HepG2 (cell line): ENCODE data around the gene CACNG1. TPM values are rescaled to one million over a fixed set of nuclear protein-coding genes. Genes with fewer than 3 reads are reported as not detected.

ENCODE experiments used
- ATM ChIP-seq: fragments of 450-650 bp; IDR thresholded peaks from 2 replicates; pipeline ENCODE4 v1.7.1; 2017; ENCODE audit warnings: mild to moderate bottlenecking, borderline replicate concordance
- CREB1 ChIP-seq, 2 experiments: fragments of 450-650 bp in 1 of 2; IDR thresholded peaks; 2 replicates each; pipeline ENCODE4 v1.6.1; 2016 to 2017; ENCODE audit warnings: control low read depth in 1 of 2, mild to moderate bottlenecking in 1 of 2, missing compliant biosample characterization in 1 of 2, missing genetic modification characterization in 1 of 2
- FOXK2 ChIP-seq: fragments of 450-650 bp; IDR thresholded peaks from 2 replicates; pipeline ENCODE4 v1.6.1; 2016
- GTF2F1 ChIP-seq: fragments of 150-350 bp; IDR thresholded peaks from 2 replicates; pipeline ENCODE4 v1.6.1; 2014; ENCODE audit warnings: low read length
- HNRNPK ChIP-seq: fragments of 200-400 bp; formaldehyde crosslinking; IDR thresholded peaks from 2 replicates; pipeline ENCODE4 v1.6.1; 2018; ENCODE audit warnings: low read length, low read depth, moderate library complexity, mild to moderate bottlenecking; ENCODE audit not compliant: poor library complexity, severe bottlenecking
- JDP2 ChIP-seq: sonication (generic); formaldehyde crosslinking; IDR thresholded peaks from 2 replicates; pipeline ENCODE4 v1.8.1; 2022; ENCODE audit warnings: missing genetic modification reagents, borderline replicate concordance
- KLF15 ChIP-seq: sonication (generic); formaldehyde crosslinking; IDR thresholded peaks from 2 replicates; pipeline ENCODE4 v1.8.1; 2023; ENCODE audit warnings: borderline replicate concordance, mild to moderate bottlenecking, inconsistent platforms, missing genetic modification reagents, mixed read lengths
- NBN ChIP-seq: fragments of 450-650 bp; conservative IDR thresholded peaks from 2 replicates; pipeline ENCODE4 v1.6.1; 2017
- PLRG1 ChIP-seq: fragments of 450-650 bp; conservative IDR thresholded peaks from 2 replicates; pipeline ENCODE4 v1.6.1; 2016
- PRMT3 ChIP-seq: sonication (generic); formaldehyde crosslinking; IDR thresholded peaks from 2 replicates; pipeline ENCODE4 v1.8.1; 2022; ENCODE audit warnings: low read depth, mild to moderate bottlenecking, moderate library complexity, missing genetic modification reagents, borderline replicate concordance
- RAD21 ChIP-seq: fragments of 450-650 bp; formaldehyde crosslinking; IDR thresholded peaks from 2 replicates; pipeline ENCODE4 v1.5.0; 2020; ENCODE audit warnings: mild to moderate bottlenecking
- RAD51 ChIP-seq: fragments of 450-650 bp; IDR thresholded peaks from 2 replicates; pipeline ENCODE4 v1.6.1; 2016; ENCODE audit warnings: borderline replicate concordance
- RBM39 ChIP-seq: fragments of 200-400 bp; formaldehyde crosslinking; IDR thresholded peaks from one replicate; pipeline ENCODE4 v1.6.1; 2018; ENCODE audit warnings: antibody characterized with exemption, mild to moderate bottlenecking, low read depth, low read length; ENCODE audit not compliant: poor library complexity, severe bottlenecking
- TBL1XR1 ChIP-seq: fragments of 150-350 bp; IDR thresholded peaks from 2 replicates; pipeline ENCODE4 v1.6.1; 2014; ENCODE audit warnings: borderline replicate concordance, low read length; ENCODE audit not compliant: partially characterized antibody
- XRCC5 ChIP-seq: fragments of 200-400 bp; formaldehyde crosslinking; optimal IDR thresholded peaks from 2 replicates; pipeline ENCODE3; 2017; ENCODE audit warnings: mild to moderate bottlenecking, low read length
- ZBTB2 ChIP-seq: sonication (generic); formaldehyde crosslinking; IDR thresholded peaks from 2 replicates; pipeline ENCODE4 v1.8.0; 2022; ENCODE audit warnings: low read depth, missing genetic modification reagents
- ZFP36 ChIP-seq: fragments of 150-350 bp; IDR thresholded peaks from 2 replicates; pipeline ENCODE4 v1.6.1; 2018; ENCODE audit warnings: borderline replicate concordance, low read length, low read depth; ENCODE audit not compliant: partially characterized antibody
- ZFP82 ChIP-seq: sonication (generic); formaldehyde crosslinking; IDR thresholded peaks from 2 replicates; pipeline ENCODE4 v1.5.1; 2020; ENCODE audit warnings: mild to moderate bottlenecking, missing genetic modification reagents, borderline replicate concordance
- ZNF121 ChIP-seq: sonication (generic); formaldehyde crosslinking; IDR thresholded peaks from 2 replicates; pipeline ENCODE4 v1.5.0; 2020; ENCODE audit warnings: mild to moderate bottlenecking, missing genetic modification reagents
- ZNF207 ChIP-seq: fragments of 450-650 bp; IDR thresholded peaks from 2 replicates; pipeline ENCODE4 v1.6.1; 2016; ENCODE audit warnings: antibody characterized with exemption, borderline replicate concordance
- ZNF232 ChIP-seq: sonication (generic); formaldehyde crosslinking; IDR thresholded peaks from 2 replicates; pipeline ENCODE4 v1.4.0; 2020; ENCODE audit warnings: missing genetic modification reagents, borderline replicate concordance
- ZNF3 ChIP-seq: IDR thresholded peaks from 2 replicates; pipeline ENCODE4 v1.7.0; 2017; ENCODE audit warnings: inconsistent platforms
- ZXDC ChIP-seq: sonication (generic); formaldehyde crosslinking; IDR thresholded peaks from 2 replicates; pipeline ENCODE4 v1.5.0; 2020; ENCODE audit warnings: mild to moderate bottlenecking, missing genetic modification reagents
- polyA plus RNA-seq, 8 experiments: library from polyadenylated mRNA; depleted of rRNA in 3 of 8; stranded (reverse) in 7 of 8; unstranded in 1 of 8; fragments of >200 nt; fragmentation: Illumina TruSeq in 4 of 8; extraction: Trizol in 4 of 8; gene quantifications; 2 replicates each; pipeline versions ENCODE4 v1.2.1 to v1.2.3, GENCODE V29; 2011 to 2016; ENCODE audit warnings: low read depth in 4 of 8, missing spikeins in 1 of 8, mixed read lengths in 1 of 8; ENCODE audit not compliant: insufficient read depth in 1 of 8
- total RNA-seq, 5 experiments: library from RNA; depleted of rRNA; stranded (reverse); fragments of >200 nt; fragmentation: Illumina TruSeq; extraction: Trizol; gene quantifications; 2 replicates each; pipeline ENCODE4 v1.2.3, GENCODE V29; 2016; ENCODE audit warnings: low read depth in 1 of 5
- TF ChIP-seq, protein P1 (sequence below): IDR thresholded peaks from 2 replicates; pipeline ENCODE4 v1.6.1; 2016; ENCODE audit warnings: missing compliant biosample characterization, missing genetic modification reagents, borderline replicate concordance

The CACNG1 gene
- total and polyA plus RNA-seq, 2 of the 13 experiments (the other 11 are each of a cell fraction or from before 2014, with no cell fraction given): not detected

GRCh38 chr17:67054608-67055007 lies 10.3 kb downstream of the CACNG1 start (continued):
- TF ChIP-seq CREB1 (IDR thresholded peaks at IDR 0.05) (peak; percentile 91), CREB1 (CRISPR knock-in tag; IDR thresholded peaks at IDR 0.05) (no peak), GTF2F1 (no peak), ZNF207 (peak; percentile 88), RBM39 (no peak), ZBTB2 (CRISPR knock-in tag) (no peak), ZNF232 (CRISPR knock-in tag) (no peak), PRMT3 (no peak), KLF15 (CRISPR knock-in tag) (no peak), PLRG1 (peak; percentile 93), ZXDC (no peak), NBN (peak; percentile 91; the same call in 1 of the 2 replicates), ZNF3 (no peak), RAD21 (CRISPR knock-in tag) (no peak), ZFP36 (no peak), ZNF121 (no peak), TBL1XR1 (no peak), ZFP82 (CRISPR knock-in tag) (no peak), RAD51 (peak; percentile 38; the same call in 1 of the 2 replicates), ATM (peak; percentile 58; the same call in 1 of the 2 replicates), FOXK2 (peak; percentile 48; the same call in 1 of the 2 replicates), HNRNPK (no peak), XRCC5 (no peak), JDP2 (CRISPR knock-in tag) (no peak)
- TF ChIP-seq, protein P1, sequence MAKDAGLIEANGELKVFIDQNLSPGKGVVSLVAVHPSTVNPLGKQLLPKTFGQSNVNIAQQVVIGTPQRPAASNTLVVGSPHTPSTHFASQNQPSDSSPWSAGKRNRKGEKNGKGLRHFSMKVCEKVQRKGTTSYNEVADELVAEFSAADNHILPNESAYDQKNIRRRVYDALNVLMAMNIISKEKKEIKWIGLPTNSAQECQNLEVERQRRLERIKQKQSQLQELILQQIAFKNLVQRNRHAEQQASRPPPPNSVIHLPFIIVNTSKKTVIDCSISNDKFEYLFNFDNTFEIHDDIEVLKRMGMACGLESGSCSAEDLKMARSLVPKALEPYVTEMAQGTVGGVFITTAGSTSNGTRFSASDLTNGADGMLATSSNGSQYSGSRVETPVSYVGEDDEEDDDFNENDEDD (CRISPR knock-in tag): no peak
